ENCODE data around the gene LIPE.
A peak's percentile ranks its signal among the peaks of the same experiment; 100 is the strongest.

The LIPE gene

DNA sequence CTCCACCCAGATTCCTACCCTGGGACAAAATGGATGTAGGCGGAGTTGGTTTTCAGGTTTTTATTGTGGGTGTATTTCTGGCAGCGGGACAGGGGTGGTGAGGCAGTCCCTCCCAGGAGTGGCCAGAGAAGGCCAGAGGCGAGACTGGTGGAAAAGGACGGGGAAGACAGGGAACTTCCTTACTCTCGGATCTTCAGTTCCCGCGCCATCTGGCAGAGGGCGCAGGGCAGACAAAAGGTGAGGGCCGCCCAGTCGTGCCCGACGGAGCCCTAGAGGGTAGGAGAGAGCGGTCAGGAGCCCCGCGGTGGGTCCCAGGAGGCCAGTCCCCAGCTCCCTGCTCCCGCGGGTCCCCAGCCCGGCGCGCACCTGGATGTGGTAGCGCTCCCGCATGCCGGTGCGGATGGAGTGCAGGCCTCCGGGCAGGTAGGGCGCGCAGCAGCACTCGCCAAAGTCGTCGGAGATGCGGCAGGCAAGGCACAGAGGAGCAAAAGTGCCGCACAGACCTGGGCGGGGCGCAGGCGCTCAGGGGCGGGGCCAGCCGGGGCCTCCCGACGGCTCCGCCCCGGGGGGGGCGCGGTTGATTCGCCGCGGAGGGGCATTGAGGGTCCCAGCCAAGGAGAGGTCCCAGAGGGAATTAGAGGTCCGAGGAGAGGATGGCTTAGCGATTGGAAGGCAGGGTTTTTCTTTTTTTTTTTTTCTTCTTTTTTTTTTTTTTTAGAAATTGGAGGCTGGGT lies 40.0 kb downstream of the LIPE start:
- TF ChIP-seq CTCF (IDR thresholded peaks at IDR 0.05; ENCODE audit: borderline replicate concordance, insufficient read depth, low read depth, low read length) = peak; percentile 45; the same call in 1 of the 2 replicates
- H3K4me3 ChIP-seq (ENCODE audit: low read depth, low read length) = no peak overlapping the region

DNA sequence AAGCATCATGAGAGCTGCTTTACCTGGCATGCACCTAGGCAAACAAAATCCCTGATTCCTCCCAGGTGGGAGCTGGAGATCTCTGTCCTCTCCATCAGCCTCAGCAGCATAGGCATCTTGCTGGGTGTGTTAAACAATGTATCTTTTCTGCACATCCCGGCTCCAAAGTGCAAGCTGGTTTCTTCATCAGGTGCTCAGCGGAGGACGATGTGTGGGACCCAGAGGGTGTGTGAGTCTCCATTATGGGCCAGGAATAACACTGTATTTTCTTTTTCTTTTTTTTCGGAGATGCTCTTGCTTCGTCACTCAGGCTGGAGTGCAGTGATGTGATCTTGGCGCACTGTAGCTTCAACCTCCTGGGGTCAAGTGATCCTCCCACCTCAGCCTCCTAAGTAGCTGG lies 47.0 kb downstream of the LIPE start:
- H3K4me3 ChIP-seq (ENCODE audit: low read depth, low read length) = no peak overlapping the region
- TF ChIP-seq CTCF (IDR thresholded peaks at IDR 0.05; ENCODE audit: borderline replicate concordance, insufficient read depth, low read depth, low read length) = no peak

DNA sequence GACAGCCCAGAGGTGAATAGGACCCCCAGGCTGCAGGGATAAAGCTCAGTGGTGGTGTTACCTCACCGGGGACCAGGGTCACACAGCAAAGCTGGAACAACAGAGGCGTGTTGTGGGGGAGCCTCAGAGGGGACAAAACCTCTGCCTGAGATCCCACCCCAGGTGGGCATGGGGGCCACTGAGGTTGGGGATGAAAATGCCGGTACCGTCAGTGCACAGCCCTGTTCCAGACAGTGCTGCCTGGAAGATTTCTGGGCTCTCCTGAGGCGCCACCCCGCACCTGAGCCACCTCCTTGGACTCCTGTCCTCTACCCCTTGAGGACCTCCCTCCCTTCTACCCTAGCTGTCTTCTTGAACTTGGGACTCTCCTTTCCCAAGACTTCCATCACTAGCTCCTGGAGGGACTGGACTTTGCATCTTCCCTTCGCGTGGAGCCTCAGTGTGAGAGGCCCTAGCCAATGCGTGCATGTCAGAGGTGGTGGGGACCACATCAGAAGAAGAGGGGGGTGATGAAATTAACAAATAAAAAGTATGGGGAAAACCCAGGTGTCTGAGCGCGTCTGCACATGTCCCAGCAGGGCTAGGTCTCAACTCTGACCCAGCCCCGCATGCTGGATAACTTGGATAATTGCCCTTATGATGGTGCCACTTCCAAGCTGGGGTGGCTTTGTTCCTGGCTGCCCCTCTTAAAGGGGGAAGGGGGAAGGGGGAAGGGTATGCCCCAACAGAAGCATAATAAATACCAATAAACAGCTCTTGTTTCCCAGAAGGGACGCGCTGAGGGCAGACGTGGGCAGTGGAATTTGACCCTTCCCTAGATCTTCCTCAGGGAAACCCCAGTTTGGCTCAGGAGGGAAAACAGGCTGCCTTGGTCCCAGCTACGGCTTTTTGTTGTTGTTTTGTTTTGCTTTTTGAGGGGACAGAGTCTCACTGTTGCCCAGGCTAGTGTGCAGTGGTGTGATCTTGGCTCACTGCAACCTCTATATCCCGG lies 48.7 kb downstream of the LIPE start:
- H3K4me3 ChIP-seq (ENCODE audit: low read depth, low read length) = no peak overlapping the region
- no peak for TF ChIP-seq CTCF (IDR thresholded peaks at IDR 0.05; ENCODE audit: borderline replicate concordance, insufficient read depth, low read depth, low read length)

- TF ChIP-seq CTCF (IDR thresholded peaks at IDR 0.05; ENCODE audit: borderline replicate concordance, insufficient read depth, low read depth, low read length) = no peak
- H3K4me3 ChIP-seq (ENCODE audit: low read depth, low read length) = no peak overlapping the region
These were observed 51.0 kb downstream of the LIPE start for GRCh38 chr19:42376177-42376555.

DNA sequence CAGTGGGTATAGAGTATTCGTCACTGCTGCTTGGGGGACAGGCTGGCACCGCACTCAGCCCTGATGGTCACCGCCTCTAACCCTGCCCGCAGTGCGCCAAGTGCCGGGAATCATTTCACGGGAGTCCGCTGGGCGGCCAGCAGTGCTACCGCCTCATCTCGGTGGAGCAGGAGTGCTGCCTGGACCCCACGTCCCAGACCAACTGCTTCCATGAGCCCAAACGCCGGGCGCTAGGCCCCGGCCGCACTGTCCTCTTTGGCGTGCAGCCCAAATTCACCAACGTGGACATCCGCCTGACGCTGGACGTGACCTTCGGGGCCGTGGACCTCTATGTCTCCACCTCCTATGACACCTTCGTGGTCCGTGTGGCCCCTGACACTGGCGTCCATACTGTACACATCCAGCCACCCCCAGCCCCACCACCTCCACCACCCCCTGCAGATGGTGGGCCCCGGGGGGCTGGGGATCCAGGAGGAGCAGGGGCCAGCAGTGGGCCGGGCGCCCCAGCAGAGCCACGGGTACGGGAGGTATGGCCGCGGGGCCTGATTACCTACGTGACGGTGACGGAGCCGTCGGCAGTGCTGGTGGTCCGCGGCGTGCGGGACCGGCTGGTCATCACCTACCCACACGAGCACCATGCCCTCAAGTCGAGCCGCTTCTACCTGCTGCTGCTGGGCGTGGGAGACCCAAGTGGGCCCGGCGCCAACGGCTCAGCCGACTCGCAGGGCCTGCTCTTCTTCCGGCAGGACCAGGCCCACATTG lies 51.6 kb downstream of the LIPE start:
- TF ChIP-seq CTCF (IDR thresholded peaks at IDR 0.05; ENCODE audit: borderline replicate concordance, insufficient read depth, low read depth, low read length) = no peak

GRCh38 chr19:42374826-42375376 lies 52.3 kb downstream of the LIPE start:
- no peak overlapping the region for H3K4me3 ChIP-seq (ENCODE audit: low read depth, low read length)
- TF ChIP-seq CTCF (IDR thresholded peaks at IDR 0.05; ENCODE audit: borderline replicate concordance, insufficient read depth, low read depth, low read length) = no peak

More for the DNA sequence above, 51.6 kb downstream of the LIPE start:
- no peak overlapping the region for H3K4me3 ChIP-seq (ENCODE audit: low read depth, low read length)

Data from GM12875 (cell line).